Epithelial cell of proximal tubule (primary cell): Measurements from ENCODE around the gene CRYZL1. TPM values are rescaled to one million over a fixed set of nuclear protein-coding genes. Genes with fewer than 3 reads are reported as not detected.

Experiments used
- DNase-seq: peaks from one replicate; pipeline ENCODE4 v3.0.0-alpha.2; 2011; ENCODE audit warnings: low read depth
- H3K4me3 ChIP-seq: 2 replicates; pipeline ENCODE4 v1.5.1; 2011; ENCODE audit warnings: low read depth, mild to moderate bottlenecking, low read length
- total RNA-seq: library from RNA; depleted of rRNA; stranded (reverse); fragments of >200 nt; gene quantifications from 2 replicates; pipeline ENCODE4 v1.2.3, GENCODE V29; 2015
- TF ChIP-seq, protein P1 (sequence below): conservative IDR thresholded peaks from 2 replicates; pipeline ENCODE4 v1.5.1; 2012; ENCODE audit warnings: low read depth, mild to moderate bottlenecking, low read length

CRYZL1 gene
- total RNA-seq, 1 donor from 2014 or later = 27.2 TPM

DNA sequence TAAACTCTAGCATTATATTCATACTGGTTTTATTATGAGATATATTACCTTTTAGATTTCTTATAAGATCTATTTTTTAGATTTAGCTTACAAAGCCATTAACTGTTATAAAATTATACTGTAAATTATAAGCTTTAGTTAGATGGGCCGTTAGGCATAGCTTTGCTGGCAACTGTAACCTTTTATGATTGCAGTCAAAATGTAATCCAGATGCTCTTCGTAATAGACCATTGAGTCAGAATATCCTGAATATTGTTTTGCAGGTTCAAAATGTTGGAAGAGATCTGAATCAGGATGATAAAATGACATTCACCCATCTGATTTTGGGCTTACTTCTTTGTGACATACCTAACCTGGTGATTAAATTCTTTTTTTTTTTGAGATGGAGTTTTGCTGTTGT, 21.7 kb upstream of the CRYZL1 start:
- no peak overlapping the region for H3K4me3 ChIP-seq
- DNase-seq = no peak
- TF ChIP-seq, protein P1, sequence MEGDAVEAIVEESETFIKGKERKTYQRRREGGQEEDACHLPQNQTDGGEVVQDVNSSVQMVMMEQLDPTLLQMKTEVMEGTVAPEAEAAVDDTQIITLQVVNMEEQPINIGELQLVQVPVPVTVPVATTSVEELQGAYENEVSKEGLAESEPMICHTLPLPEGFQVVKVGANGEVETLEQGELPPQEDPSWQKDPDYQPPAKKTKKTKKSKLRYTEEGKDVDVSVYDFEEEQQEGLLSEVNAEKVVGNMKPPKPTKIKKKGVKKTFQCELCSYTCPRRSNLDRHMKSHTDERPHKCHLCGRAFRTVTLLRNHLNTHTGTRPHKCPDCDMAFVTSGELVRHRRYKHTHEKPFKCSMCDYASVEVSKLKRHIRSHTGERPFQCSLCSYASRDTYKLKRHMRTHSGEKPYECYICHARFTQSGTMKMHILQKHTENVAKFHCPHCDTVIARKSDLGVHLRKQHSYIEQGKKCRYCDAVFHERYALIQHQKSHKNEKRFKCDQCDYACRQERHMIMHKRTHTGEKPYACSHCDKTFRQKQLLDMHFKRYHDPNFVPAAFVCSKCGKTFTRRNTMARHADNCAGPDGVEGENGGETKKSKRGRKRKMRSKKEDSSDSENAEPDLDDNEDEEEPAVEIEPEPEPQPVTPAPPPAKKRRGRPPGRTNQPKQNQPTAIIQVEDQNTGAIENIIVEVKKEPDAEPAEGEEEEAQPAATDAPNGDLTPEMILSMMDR = no peak

- TF ChIP-seq, protein P1 = no peak
- DNase-seq = no peak
- H3K4me3 ChIP-seq = no peak overlapping the region
Measured at GRCh38 chr21:33662046-33662445, 20.5 kb upstream of the CRYZL1 start.

DNA sequence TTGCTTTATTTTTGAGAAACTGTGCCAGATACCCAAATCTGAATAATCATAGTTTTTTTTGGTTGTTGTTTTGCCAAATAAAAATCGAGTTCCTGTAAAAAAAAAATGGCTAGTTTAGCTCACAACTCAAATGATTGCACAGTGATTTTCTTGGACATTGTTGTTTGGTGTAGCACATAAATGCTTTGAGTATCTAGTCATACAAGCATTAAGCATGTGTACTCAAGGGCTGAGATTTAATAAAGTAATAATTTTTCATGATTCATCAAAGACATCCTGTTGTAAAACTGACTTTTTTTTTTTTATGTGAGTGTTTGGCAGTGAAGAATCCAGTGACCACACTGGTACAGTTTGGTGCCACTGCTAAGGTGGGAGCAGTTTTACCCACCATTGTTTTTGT, 19.6 kb upstream of the CRYZL1 start:
- DNase-seq = no peak
- no peak overlapping the region for H3K4me3 ChIP-seq
- TF ChIP-seq, protein P1 = no peak

DNA sequence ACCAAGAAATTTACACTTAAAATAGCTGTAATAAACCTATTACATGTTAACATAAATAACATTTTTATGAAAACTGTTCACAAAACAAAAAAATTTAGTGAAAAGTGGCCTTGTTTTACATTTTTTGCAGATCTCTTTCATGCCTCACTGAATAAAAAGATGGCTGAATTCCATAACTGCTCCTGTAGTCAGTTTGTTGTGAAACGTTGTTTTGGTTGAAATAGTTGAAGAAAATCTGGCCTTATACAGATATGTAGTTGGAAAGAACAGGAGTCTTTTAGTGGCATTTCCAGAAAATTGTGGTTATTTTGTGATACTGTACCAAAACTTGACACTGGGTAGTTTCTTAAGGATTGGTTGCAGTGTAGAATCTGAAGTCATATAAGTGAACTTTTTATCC, 18.9 kb upstream of the CRYZL1 start:
- H3K4me3 ChIP-seq = no peak overlapping the region
- TF ChIP-seq, protein P1 = no peak
- no peak for DNase-seq

- TF ChIP-seq, protein P1 = no peak
- no peak overlapping the region for H3K4me3 ChIP-seq
- DNase-seq = no peak
Measured at GRCh38 chr21:33659568-33659949, 18.0 kb upstream of the CRYZL1 start.

DNA sequence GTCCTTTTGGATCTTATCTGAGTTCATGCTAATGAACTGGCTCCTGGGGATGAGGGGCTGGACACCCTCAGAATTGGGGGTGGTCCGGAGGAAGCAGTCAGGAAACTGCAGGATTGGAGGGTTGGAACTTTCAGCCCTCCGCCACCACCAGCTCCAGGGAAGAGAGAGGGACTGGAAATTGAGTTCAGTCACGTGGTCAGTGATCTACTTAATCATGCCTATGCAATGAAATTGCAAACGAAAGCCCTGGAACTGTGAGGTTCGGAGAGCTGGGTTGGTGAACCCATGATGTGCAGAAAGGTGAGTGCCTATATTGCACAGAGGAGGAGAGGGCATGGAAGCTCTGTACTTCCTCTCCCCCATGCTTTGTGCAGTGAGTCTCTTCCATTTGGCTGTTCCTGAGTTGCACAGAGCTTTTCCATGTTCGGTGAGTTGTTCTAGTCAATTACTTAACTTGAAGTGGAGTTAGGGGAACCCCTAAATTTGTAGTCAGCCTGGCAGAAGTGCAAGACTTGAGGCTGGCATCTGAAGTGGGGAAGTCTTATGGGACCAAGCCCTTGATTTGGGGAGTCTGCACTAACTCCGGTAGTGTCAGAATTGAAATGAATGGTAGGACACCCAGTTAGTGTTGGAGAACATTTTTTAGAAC, 17.5 kb upstream of the CRYZL1 start:
- no peak overlapping the region for H3K4me3 ChIP-seq
- TF ChIP-seq, protein P1 = no peak
- no peak for DNase-seq

- TF ChIP-seq, protein P1 = no peak
- DNase-seq = no peak
Measured at GRCh38 chr21:33657124-33657820, 15.7 kb upstream of the CRYZL1 start.

More at GRCh38 chr21:33657124-33657820, 15.7 kb upstream of the CRYZL1 start:
- H3K4me3 ChIP-seq = no peak overlapping the region
